Measurements from ENCODE around the gene SYT7. TPM values are rescaled to one million over a fixed set of nuclear protein-coding genes. Genes with fewer than 3 reads are reported as not detected.
"Not testable (repeated sequence)": the region's sequence is repeated elsewhere in the genome, so short reads cannot be mapped to it uniquely, and the experiment has no call there.

The SYT7 gene
- total RNA-seq, 2 experiments from 2014 or later, result not detected

DNA sequence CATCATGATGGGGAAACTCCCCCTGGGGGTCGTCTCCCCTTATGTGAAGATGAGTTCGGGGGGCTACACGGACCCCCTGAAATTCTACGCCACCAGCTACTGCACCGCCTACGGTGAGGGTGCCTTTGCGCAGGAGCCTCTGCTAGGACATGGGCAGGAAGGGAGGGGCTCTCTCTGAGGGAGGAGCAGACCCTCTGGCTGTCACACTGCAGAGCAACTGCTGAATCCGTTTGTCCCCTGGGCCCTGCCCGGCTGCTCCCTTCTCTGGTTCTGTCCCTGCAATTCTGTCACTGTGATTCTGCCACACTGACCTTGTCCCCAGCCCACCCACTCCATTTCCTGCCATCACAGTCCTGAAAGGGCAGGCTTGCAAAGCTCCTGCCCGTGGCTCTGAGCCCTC is 99.1 kb downstream of the SYT7 start:
- H3K27ac Mint-ChIP-seq, result no peak overlapping the region
- no peak overlapping the region for H3K4me3 Mint-ChIP-seq
- no peak overlapping the region for H3K27ac ChIP-seq (ENCODE audit: low read depth in 1 of 2, low read length in 2 of 2)
- H3K9me3 Mint-ChIP-seq, result no peaks in the 10 kb centered on the region
- H3K4me1 Mint-ChIP-seq (ENCODE audit: low read depth), result peaks cover 7% of the 10 kb centered on the region
- no peaks in the 10 kb centered on the region for H3K9me3 ChIP-seq (ENCODE audit: control insufficient read depth in 1 of 2, insufficient read depth in 1 of 2, low read length in 2 of 2)
- peaks cover 0 to 2% of the 10 kb centered on the region in 2 experiments for H3K27me3 ChIP-seq (ENCODE audit: control insufficient read depth in 1 of 2, insufficient read depth in 2 of 2, low read length in 2 of 2)
- peaks cover 9% of the 10 kb centered on the region for H3K4me1 ChIP-seq (ENCODE audit: insufficient read depth, low read length)
- ChIA-PET POLR2A (no interaction called here), CTCF (interaction anchor here (1.7 kb wide), 1 partner anchor 27 kb away, joined by 3 read pairs; the partner anchor contains the start of gene LRRC10B)
- no peaks in the 10 kb centered on the region for H3K36me3 ChIP-seq (ENCODE audit: insufficient read depth, low read length)
- intact Hi-C loops (cut with DNase I, micrococcal nuclease), result loop anchor here in 1 of 2 experiments (2.0 kb wide), 1 partner anchor 251 kb away; no protein-coding TSS in a partner anchor
- H3K27me3 Mint-ChIP-seq, result no peaks in the 10 kb centered on the region
- H3K36me3 Mint-ChIP-seq (ENCODE audit: low read depth), result no peaks in the 10 kb centered on the region
- no peak for ATAC-seq (ENCODE audit: poor library complexity)
- TF ChIP-seq, protein P1, sequence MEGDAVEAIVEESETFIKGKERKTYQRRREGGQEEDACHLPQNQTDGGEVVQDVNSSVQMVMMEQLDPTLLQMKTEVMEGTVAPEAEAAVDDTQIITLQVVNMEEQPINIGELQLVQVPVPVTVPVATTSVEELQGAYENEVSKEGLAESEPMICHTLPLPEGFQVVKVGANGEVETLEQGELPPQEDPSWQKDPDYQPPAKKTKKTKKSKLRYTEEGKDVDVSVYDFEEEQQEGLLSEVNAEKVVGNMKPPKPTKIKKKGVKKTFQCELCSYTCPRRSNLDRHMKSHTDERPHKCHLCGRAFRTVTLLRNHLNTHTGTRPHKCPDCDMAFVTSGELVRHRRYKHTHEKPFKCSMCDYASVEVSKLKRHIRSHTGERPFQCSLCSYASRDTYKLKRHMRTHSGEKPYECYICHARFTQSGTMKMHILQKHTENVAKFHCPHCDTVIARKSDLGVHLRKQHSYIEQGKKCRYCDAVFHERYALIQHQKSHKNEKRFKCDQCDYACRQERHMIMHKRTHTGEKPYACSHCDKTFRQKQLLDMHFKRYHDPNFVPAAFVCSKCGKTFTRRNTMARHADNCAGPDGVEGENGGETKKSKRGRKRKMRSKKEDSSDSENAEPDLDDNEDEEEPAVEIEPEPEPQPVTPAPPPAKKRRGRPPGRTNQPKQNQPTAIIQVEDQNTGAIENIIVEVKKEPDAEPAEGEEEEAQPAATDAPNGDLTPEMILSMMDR (IDR thresholded peaks at IDR 0.05), result no peak
- no peak for DNase-seq
- no peak overlapping the region for H3K4me3 ChIP-seq (ENCODE audit: low read length)

DNA sequence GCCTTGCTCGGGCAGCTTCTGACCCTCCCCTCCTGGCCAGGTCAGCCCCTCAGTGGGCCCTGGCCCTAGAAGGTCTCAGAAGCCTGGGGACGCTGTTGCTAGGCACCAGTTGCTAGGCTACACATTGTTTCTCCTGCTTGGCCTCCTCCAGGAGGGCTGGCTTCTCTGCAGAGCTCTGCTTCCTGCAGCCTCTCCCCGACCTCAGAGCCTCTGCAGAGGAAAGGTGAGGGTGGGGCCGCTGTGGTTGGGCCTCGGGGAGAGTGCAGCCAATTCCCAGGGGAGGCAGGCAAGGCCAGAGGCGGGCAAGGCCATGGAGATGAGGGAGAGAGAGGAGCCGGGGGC is 99.9 kb downstream of the SYT7 start:
- Mint-ChIP-seq H3K36me3 (ENCODE audit: low read depth) (no peaks in the 10 kb centered on the region), H3K4me1 (ENCODE audit: low read depth) (peaks cover 7% of the 10 kb centered on the region), H3K27ac (no peak overlapping the region), H3K4me3 (no peak overlapping the region), H3K27me3 (no peaks in the 10 kb centered on the region), H3K9me3 (no peaks in the 10 kb centered on the region)
- Histone ChIP-seq H3K27ac (ENCODE audit: low read depth in 1 of 2, low read length in 2 of 2) (no peak overlapping the region), H3K27me3 (ENCODE audit: control insufficient read depth in 1 of 2, insufficient read depth in 2 of 2, low read length in 2 of 2) (peaks cover 0 to 2% of the 10 kb centered on the region in 2 experiments), H3K4me1 (ENCODE audit: insufficient read depth, low read length) (peaks cover 9% of the 10 kb centered on the region), H3K4me3 (ENCODE audit: low read length) (no peak overlapping the region), H3K36me3 (ENCODE audit: insufficient read depth, low read length) (no peaks in the 10 kb centered on the region), H3K9me3 (ENCODE audit: control insufficient read depth in 1 of 2, insufficient read depth in 1 of 2, low read length in 2 of 2) (no peaks in the 10 kb centered on the region)
- ChIA-PET POLR2A (no interaction called here), CTCF (no interaction called here)
- intact Hi-C loops (cut with DNase I, micrococcal nuclease), result loop anchor here in 1 of 2 experiments (2.0 kb wide), 1 partner anchor 252 kb away; no protein-coding TSS in a partner anchor
- no peak for DNase-seq
- ATAC-seq (ENCODE audit: poor library complexity), result no peak
- TF ChIP-seq, protein P1 (IDR thresholded peaks at IDR 0.05), result no peak

DNA sequence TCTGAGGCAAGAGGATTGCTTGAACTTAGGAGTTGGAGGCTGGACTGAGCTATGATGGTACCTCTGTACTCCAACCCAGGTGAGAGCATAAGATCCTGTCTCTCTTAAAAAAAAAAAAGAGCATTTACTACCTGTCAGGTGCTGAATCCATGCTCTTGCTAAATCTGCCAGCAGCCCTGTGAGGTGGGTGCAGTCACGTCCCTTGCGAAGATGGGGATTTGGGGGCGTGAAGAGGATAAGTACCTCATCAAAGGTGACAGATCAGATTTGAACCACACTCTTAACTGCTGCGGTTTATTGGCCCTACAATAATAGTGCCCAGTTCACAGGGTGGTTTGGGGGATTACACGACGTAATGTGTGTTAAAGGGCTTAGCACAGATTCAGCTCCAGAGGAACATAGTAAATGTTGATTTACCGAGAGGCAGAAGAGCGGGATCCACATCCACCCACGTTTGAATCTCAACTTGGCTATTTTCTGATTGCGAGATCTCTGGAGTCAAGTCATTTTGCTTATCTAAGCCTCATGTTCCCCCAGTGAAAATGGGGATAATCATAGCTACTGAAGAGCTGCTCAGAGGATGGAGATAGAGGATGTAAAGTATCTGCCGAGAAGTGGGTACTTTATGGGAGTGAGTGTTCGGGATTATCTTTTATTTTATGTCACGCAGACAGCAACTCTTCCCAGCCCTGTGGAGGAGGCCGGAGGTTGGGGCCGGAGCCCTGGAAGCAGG is 100.4 kb downstream of the SYT7 start:
- no peaks in the 10 kb centered on the region for H3K9me3 Mint-ChIP-seq
- no peaks in the 10 kb centered on the region for H3K36me3 Mint-ChIP-seq (ENCODE audit: low read depth)
- no peak overlapping the region for H3K4me3 Mint-ChIP-seq
- no peak overlapping the region for H3K27ac Mint-ChIP-seq
- H3K27ac ChIP-seq (ENCODE audit: low read depth in 1 of 2, low read length in 2 of 2), result no peak overlapping the region
- peaks cover 0 to 2% of the 10 kb centered on the region in 2 experiments for H3K27me3 ChIP-seq (ENCODE audit: control insufficient read depth in 1 of 2, insufficient read depth in 2 of 2, low read length in 2 of 2)
- DNase-seq (no peak), ATAC-seq (ENCODE audit: poor library complexity) (no peak)
- no peaks in the 10 kb centered on the region for H3K36me3 ChIP-seq (ENCODE audit: insufficient read depth, low read length)
- ChIA-PET CTCF (interaction anchor here (0.6 kb wide), 1 partner anchor 187 kb away, joined by 3 read pairs; no protein-coding TSS in a partner anchor), POLR2A (no interaction called here)
- H3K9me3 ChIP-seq (ENCODE audit: control insufficient read depth in 1 of 2, insufficient read depth in 1 of 2, low read length in 2 of 2), result no peaks in the 10 kb centered on the region
- no peaks in the 10 kb centered on the region for H3K27me3 Mint-ChIP-seq
- TF ChIP-seq, protein P1 (IDR thresholded peaks at IDR 0.05), result no peak
- H3K4me3 ChIP-seq (ENCODE audit: low read length), result no peak overlapping the region
- peaks cover 9% of the 10 kb centered on the region for H3K4me1 ChIP-seq (ENCODE audit: insufficient read depth, low read length)
- H3K4me1 Mint-ChIP-seq (ENCODE audit: low read depth), result peaks cover 7% of the 10 kb centered on the region
- intact Hi-C loops (cut with DNase I, micrococcal nuclease), result loop anchor here in 1 of 2 experiments (2.0 kb wide), 1 partner anchor 252 kb away; no protein-coding TSS in a partner anchor

DNA sequence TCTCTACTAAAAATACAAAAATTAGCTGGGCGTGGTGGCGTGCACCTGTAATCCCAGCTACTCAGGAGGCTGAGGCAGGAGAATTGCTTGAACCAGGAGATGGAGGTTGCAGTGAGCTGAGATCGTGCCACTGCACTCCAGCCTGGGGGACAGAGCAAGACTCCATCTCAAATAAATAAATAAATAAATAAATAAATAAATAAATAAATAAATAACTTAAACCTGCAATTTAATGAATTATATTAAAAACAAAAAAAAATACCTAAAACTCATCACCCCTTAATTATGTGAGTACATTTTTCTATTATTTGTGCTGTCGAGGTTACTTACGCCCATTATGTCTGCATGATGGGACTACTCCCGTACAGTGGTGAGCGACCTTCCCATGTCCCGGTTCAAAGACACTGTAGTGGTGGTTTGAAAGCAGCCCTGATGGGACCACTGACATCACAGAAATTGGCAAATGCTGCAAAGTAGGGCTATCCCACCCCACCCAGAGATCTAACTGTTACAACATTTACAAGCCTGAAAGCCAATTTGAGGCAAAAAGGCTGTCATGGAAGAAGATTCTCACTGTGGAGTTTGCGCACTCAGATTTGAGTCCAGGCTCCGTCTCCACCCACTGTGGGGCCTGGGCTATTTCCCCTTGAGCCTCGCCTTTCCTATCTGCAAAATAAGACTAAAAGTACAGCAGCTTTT is 101.4 kb downstream of the SYT7 start:
- H3K9me3 ChIP-seq (ENCODE audit: control insufficient read depth in 1 of 2, insufficient read depth in 1 of 2, low read length in 2 of 2); H3K4me3 ChIP-seq (ENCODE audit: low read length); H3K27me3 ChIP-seq (ENCODE audit: control insufficient read depth in 1 of 2, insufficient read depth in 2 of 2, low read length in 2 of 2); H3K4me3 Mint-ChIP-seq; H3K36me3 ChIP-seq (ENCODE audit: insufficient read depth, low read length); H3K27me3 Mint-ChIP-seq; H3K9me3 Mint-ChIP-seq; POLR2A ChIA-PET; DNase-seq; ATAC-seq (ENCODE audit: poor library complexity); H3K4me1 ChIP-seq (ENCODE audit: insufficient read depth, low read length); H3K4me1 Mint-ChIP-seq (ENCODE audit: low read depth); H3K27ac Mint-ChIP-seq; H3K36me3 Mint-ChIP-seq (ENCODE audit: low read depth); H3K27ac ChIP-seq (ENCODE audit: low read depth in 1 of 2, low read length in 2 of 2): not testable (repeated sequence)
- CTCF ChIA-PET, result interaction anchor here (0.8 kb wide), 1 partner anchor 38 kb away, joined by 3 read pairs; no protein-coding TSS in a partner anchor
- intact Hi-C loops (cut with DNase I, micrococcal nuclease), result loop anchor here in 1 of 2 experiments (2.0 kb wide), 1 partner anchor 253 kb away; no protein-coding TSS in a partner anchor

Data from CD4-positive, alpha-beta T cell (primary cell).